HG03139 (cell line): Measurements from ENCODE around the gene DUSP2.

Experiments
- ATAC-seq: cut with Tn5 transposase; IDR thresholded peaks from one replicate; pipeline ENCODE4 v1.9.1; 2021; ENCODE audit not compliant: unreplicated experiment

DUSP2 gene

GRCh38 chr2:96145036-96145847 lies at the start of gene DUSP2:
TSS of gene DUSP2 (minus strand) at chr2:96145440. CDS start at chr2:96145354, 86 bp downstream.
- ATAC-seq: peak; percentile 45

GRCh38 chr2:96191937-96192670 lies 46.9 kb upstream of the DUSP2 start:
- ATAC-seq: no peak

- no peak for ATAC-seq
Measured at GRCh38 chr2:96188821-96189526, 43.7 kb upstream of the DUSP2 start.

- ATAC-seq: no peak
Measured at GRCh38 chr2:96186562-96186961, 41.3 kb upstream of the DUSP2 start.

GRCh38 chr2:96185516-96185915 lies 40.3 kb upstream of the DUSP2 start:
- ATAC-seq: no peak

GRCh38 chr2:96184989-96185388 lies 39.7 kb upstream of the DUSP2 start:
- ATAC-seq: no peak

- no peak for ATAC-seq
Measured at GRCh38 chr2:96184188-96184587, 38.9 kb upstream of the DUSP2 start.

- ATAC-seq: no peak
Measured at GRCh38 chr2:96181529-96181928, 36.3 kb upstream of the DUSP2 start.

GRCh38 chr2:96180521-96180920 lies 35.3 kb upstream of the DUSP2 start:
- ATAC-seq: no peak

GRCh38 chr2:96180002-96180401 lies 34.8 kb upstream of the DUSP2 start:
- no peak for ATAC-seq

- ATAC-seq: no peak
Measured at GRCh38 chr2:96176661-96177060, 31.4 kb upstream of the DUSP2 start.

GRCh38 chr2:96175951-96176350 lies 30.7 kb upstream of the DUSP2 start:
- ATAC-seq: no peak

- peak; percentile 78 for ATAC-seq
Measured at GRCh38 chr2:96174251-96175144, 29.3 kb upstream of the DUSP2 start.

- ATAC-seq: no peak
Measured at GRCh38 chr2:96171831-96172230, 26.6 kb upstream of the DUSP2 start.

- ATAC-seq: no peak
Measured at GRCh38 chr2:96170626-96171025, 25.4 kb upstream of the DUSP2 start.

GRCh38 chr2:96169868-96170507 lies 24.7 kb upstream of the DUSP2 start:
- no peak for ATAC-seq

GRCh38 chr2:96167407-96168013 lies 22.3 kb upstream of the DUSP2 start:
- ATAC-seq: no peak

- ATAC-seq: peak; percentile 56
Measured at GRCh38 chr2:96164459-96165184, 19.4 kb upstream of the DUSP2 start.
